GM13976 (cell line): Measurements from ENCODE around the gene CFAP157.

Experiments
- DNase-seq: peaks from one replicate; pipeline ENCODE4 v3.0.0; 2012; ENCODE audit warnings: low spot score
- CTCF ChIP-seq: IDR thresholded peaks from 2 replicates; pipeline ENCODE4 v1.5.1; 2012; ENCODE audit warnings: borderline replicate concordance, mild to moderate bottlenecking; ENCODE audit not compliant: insufficient read depth; ENCODE audit errors: extremely low read depth, missing control alignments, control extremely low read depth
- in situ Hi-C: fragments of 300-500 bp; cut with MboI; formaldehyde crosslinking; loops from one replicate; pipeline ENCODE4 v1.12.0; 2022; ENCODE audit warnings: low sequenced_read_pairs, mixed read lengths, inconsistent platforms; ENCODE audit not compliant: unreplicated experiment

The CFAP157 gene

GRCh38 chr9:127762111-127762676 is 55.4 kb downstream of the CFAP157 start:
- no peak for DNase-seq
- no peak for TF ChIP-seq CTCF
- in situ Hi-C loops = no loop called here

GRCh38 chr9:127763918-127764384 is 57.2 kb downstream of the CFAP157 start:
- in situ Hi-C loops = no loop called here
- DNase-seq = peak; percentile 66
- TF ChIP-seq CTCF = peak; percentile 16

- in situ Hi-C loops = no loop called here
- no peak for TF ChIP-seq CTCF
- DNase-seq = no peak
These were observed 58.6 kb downstream of the CFAP157 start for GRCh38 chr9:127765418-127765817.
